KOPT-K1 (cell line): Measurements from ENCODE around the gene CYP46A1.
A peak's percentile ranks its signal among the peaks of the same experiment; 100 is the strongest.

Experiments used
- H3K27ac ChIP-seq: fragments of 200-600 bp; sonication (generic); 2 replicates; pipeline ENCODE4 v1.5.1; 2016; ENCODE audit warnings: antibody characterized with exemption, mild to moderate bottlenecking, low read depth, low read length; ENCODE audit not compliant: poor library complexity, severe bottlenecking
- H3K36me3 ChIP-seq: fragments of 200-600 bp; sonication (generic); 2 replicates; pipeline ENCODE4 v1.5.1; 2017; ENCODE audit warnings: antibody characterized with exemption, mild to moderate bottlenecking, low read length, moderate library complexity; ENCODE audit not compliant: insufficient read depth
- H3K9me3 ChIP-seq: fragments of 200-600 bp; sonication (generic); 2 replicates; pipeline ENCODE4 v1.5.1; 2017; ENCODE audit warnings: antibody characterized with exemption, low read length, mild to moderate bottlenecking; ENCODE audit not compliant: insufficient read depth, poor library complexity, severe bottlenecking

Gene CYP46A1

DNA sequence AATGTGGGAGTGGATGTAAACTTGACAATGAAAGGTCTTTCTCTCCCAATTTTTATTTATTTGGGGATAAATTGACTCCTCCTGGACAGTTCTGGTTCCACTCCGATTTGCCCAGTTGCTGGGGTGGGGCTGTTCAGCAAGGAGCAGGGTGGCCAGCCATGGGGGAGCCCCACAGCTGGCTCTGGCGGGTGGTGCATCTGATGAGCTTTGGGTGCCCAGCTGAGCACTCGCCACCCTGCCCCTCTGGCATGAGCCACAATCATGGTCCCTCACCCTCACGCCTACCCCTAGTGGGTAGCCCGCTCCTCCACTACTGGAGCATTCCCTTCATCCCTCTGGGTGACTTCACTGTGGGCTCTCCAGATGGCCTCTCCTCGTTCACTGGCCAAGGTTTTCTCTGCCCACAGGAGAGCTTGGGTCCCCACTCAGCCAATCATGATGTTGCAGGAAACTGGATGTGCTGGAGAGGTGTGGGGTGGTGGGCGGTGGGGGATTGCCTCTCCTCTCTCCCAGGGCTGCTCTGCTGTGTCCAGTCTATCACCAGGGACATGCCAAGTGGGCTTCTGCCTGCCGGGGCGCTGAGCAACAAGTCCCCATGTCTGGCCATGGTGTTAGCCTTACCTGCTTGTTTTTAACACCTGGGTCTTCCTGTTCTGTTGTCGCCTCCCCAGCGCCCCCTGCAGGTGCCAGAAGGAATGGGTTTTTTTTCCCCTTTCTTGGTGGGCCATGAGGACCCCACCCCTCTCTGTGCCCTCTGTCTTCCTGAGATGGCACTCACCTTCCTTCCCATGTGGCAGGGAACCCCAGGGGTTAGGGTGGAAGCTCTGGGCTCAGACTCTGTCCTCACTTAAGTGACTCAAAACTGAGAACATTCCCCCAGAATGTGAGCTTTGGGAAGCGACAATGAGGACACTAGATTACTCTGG is 3.4 kb downstream of the CYP46A1 start:
- H3K27ac ChIP-seq, result peak overlapping the region; percentile 17
- no peaks in the 10 kb centered on the region for H3K9me3 ChIP-seq
- H3K36me3 ChIP-seq, result no peaks in the 10 kb centered on the region

DNA sequence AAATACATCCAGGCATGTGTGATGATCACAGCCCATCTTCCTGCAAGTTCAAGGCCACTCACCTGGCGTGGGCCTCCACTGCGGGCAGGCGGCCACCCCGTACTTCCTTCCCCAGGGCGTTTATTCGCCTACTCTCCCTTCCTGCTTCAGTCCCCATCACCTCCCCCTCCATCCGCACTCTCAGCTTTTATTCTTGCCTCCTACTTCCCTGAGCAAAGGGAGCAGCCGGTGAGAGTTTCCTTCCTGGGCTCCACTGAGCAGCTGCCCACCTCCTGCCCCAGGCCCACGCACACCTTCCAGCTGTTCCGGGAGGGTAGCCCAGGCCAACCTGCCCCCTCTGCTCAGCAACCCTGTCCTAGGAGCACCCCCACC is 4.1 kb downstream of the CYP46A1 start:
- Histone ChIP-seq H3K9me3 (no peaks in the 10 kb centered on the region), H3K36me3 (no peaks in the 10 kb centered on the region)

GRCh38 chr14:99688629-99689028 is 4.5 kb downstream of the CYP46A1 start:
- Histone ChIP-seq H3K27ac (no peak overlapping the region), H3K36me3 (no peaks in the 10 kb centered on the region), H3K9me3 (no peaks in the 10 kb centered on the region)

More for the DNA sequence above, 4.1 kb downstream of the CYP46A1 start:
- no peak overlapping the region for H3K27ac ChIP-seq

- no peak overlapping the region for H3K27ac ChIP-seq
- H3K36me3 ChIP-seq, result no peaks in the 10 kb centered on the region
- no peaks in the 10 kb centered on the region for H3K9me3 ChIP-seq
These were observed 5.5 kb downstream of the CYP46A1 start for GRCh38 chr14:99689266-99690236.

GRCh38 chr14:99690636-99691035 is 6.5 kb downstream of the CYP46A1 start:
- no peaks in the 10 kb centered on the region for H3K9me3 ChIP-seq
- no peak overlapping the region for H3K27ac ChIP-seq
- no peaks in the 10 kb centered on the region for H3K36me3 ChIP-seq

GRCh38 chr14:99691111-99691885 is 7.2 kb downstream of the CYP46A1 start:
- Histone ChIP-seq H3K36me3 (no peaks in the 10 kb centered on the region), H3K27ac (no peak overlapping the region), H3K9me3 (no peaks in the 10 kb centered on the region)

DNA sequence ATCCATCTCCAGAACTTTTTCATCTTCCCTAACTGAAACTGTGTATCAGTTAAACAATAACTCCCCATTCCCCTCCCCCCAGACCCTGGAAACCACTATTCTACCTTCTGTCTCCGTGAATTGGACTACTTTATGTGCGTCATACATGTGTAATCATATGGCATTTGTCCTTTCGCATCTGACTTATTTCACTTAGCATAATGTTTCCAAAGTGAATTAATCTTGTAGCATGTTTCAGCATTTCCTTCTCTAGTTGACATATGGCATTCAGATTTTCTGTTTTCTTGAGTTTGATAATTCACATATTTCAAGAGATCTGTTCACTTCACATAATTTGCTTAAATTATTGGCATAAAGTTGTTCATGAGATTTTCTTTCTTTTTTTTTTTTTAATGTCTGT is 9.8 kb downstream of the CYP46A1 start:
- Histone ChIP-seq H3K9me3 (no peaks in the 10 kb centered on the region), H3K36me3 (no peaks in the 10 kb centered on the region), H3K27ac (no peak overlapping the region)

- Histone ChIP-seq H3K36me3 (no peaks in the 10 kb centered on the region), H3K9me3 (no peaks in the 10 kb centered on the region)
These were observed 12.8 kb downstream of the CYP46A1 start for GRCh38 chr14:99696929-99697328.

DNA sequence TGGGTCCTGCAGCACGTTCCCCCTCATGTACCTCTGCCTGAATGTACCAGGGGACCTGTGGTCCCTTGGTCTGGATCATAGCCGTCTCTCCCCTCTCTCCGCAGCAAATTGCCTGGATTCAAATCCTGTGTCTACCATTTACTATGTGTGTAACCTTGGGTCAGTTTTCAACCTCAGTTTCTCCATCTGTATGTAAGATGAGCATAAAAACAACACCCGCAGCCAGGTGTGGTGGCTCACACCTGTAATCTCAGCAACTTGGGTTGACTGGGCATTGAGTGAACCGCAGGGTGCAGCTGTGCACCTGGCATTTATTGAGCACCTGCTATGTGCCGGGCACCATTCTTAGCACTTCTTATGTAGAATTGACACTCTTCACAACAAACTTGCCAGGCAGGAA is 14.1 kb downstream of the CYP46A1 start:
- H3K9me3 ChIP-seq, result peaks cover 6% of the 10 kb centered on the region
- H3K27ac ChIP-seq, result no peak overlapping the region

More at GRCh38 chr14:99696929-99697328, 12.8 kb downstream of the CYP46A1 start:
- no peak overlapping the region for H3K27ac ChIP-seq

DNA sequence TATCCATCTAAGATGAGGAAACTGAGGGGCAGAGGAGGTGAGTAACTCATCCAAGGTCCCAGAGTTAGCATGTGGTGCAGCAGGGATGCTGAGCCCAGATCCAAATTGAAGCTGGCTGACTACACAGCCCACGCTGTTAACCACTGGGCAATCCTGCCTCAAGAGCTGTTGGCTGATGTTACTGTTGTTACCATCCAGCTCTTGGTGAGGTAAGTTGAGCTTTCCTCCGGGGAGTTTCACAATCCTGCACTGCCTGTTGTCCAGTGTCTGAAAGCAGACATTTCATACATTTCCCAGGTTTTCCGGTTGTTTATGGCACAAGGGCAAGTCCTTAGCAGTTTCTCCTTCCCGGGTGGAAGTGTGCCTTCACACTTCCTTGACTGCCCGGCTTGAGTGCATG is 14.5 kb downstream of the CYP46A1 start:
- Histone ChIP-seq H3K36me3 (no peaks in the 10 kb centered on the region), H3K9me3 (peaks cover 10% of the 10 kb centered on the region), H3K27ac (no peak overlapping the region)

More for the DNA sequence above, 14.1 kb downstream of the CYP46A1 start:
- no peaks in the 10 kb centered on the region for H3K36me3 ChIP-seq

DNA sequence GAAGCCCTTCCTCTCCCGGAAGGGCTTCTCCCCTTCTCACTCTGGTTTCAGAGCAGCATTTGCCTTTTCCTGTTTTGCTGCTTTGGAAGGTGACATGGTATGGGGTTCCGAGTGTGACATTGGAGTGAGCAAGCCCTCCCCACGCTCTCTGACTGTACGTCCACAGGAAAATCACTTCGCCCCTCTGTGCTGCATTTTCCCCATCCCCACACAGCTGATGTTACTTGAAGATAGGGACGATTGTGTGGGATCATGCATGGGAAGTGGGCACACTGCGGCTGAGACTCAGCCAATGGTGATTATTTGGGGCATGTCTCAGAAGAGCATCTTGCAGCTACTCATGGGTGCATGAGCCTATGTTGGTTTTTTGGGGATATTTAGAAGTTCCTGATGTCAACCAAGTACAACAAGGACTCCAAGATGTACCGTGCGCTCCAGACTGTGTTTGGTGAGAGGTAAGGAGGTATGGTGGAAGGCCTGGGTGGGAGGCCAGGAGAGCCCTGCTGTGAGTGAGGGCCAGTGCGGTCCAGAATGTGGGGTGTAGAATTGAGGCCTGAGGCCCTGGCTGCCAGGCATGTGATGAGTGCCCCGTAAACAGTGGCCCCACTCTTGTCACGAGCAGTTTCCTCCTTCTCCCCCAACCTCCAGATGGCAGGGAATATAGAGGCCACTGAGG is 15.1 kb downstream of the CYP46A1 start:
- Histone ChIP-seq H3K27ac (no peak overlapping the region), H3K9me3 (peaks cover 16% of the 10 kb centered on the region), H3K36me3 (no peaks in the 10 kb centered on the region)

DNA sequence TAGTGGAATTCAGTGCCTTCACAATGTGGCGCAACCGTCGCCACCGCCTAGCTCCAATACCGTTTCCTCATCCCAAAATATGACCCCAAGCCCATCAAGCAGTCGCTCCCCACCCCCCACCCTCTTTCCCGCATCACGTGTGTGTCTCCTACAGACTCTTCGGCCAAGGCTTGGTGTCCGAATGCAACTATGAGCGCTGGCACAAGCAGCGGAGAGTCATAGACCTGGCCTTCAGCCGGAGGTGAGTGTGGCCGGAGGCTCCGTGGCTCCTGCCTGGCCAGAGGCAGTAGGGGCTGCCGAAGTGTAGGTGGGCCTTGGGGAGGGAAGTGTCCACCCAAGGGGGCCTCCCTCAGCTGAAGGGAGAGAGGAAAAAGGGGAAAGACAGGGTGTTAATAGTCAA is 15.8 kb downstream of the CYP46A1 start:
- H3K36me3 ChIP-seq, result no peaks in the 10 kb centered on the region
- H3K27ac ChIP-seq, result no peak overlapping the region
- peaks cover 22% of the 10 kb centered on the region for H3K9me3 ChIP-seq

DNA sequence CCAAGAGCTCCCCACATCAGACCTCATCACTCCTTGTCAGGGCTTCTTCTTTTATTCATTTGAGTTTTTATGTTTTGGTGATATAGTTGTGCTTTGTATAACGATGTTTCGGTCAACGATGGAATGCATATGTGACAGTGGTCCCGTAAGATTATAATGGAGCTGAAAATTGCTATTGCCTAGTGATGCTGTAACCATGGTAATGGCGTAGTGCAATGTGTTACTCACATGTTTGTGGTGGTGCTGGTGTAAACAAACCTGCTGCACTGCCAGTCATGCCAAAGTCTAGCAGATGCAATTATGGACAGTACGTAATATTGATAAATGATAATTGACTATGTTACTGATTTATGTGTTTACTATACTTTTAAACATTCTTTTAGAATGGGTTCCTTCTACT is 16.3 kb downstream of the CYP46A1 start:
- Histone ChIP-seq H3K27ac (no peak overlapping the region), H3K9me3 (peaks cover 23% of the 10 kb centered on the region), H3K36me3 (no peaks in the 10 kb centered on the region)

GRCh38 chr14:99701260-99701659 is 17.2 kb downstream of the CYP46A1 start:
- no peak overlapping the region for H3K27ac ChIP-seq

More at GRCh38 chr14:99701260-99701659, 17.2 kb downstream of the CYP46A1 start:
- Histone ChIP-seq H3K36me3 (no peaks in the 10 kb centered on the region), H3K9me3 (peaks cover 23% of the 10 kb centered on the region)
